ENCODE results near the gene TMEM86B. TPM values are rescaled to one million over a fixed set of nuclear protein-coding genes. Genes with fewer than 3 reads are reported as not detected.

Gene TMEM86B
- total and polyA plus RNA-seq, 2 donors (not counting 1 experiment from before 2014, with no cell fraction given), result 0.34 to 1.3 TPM

DNA sequence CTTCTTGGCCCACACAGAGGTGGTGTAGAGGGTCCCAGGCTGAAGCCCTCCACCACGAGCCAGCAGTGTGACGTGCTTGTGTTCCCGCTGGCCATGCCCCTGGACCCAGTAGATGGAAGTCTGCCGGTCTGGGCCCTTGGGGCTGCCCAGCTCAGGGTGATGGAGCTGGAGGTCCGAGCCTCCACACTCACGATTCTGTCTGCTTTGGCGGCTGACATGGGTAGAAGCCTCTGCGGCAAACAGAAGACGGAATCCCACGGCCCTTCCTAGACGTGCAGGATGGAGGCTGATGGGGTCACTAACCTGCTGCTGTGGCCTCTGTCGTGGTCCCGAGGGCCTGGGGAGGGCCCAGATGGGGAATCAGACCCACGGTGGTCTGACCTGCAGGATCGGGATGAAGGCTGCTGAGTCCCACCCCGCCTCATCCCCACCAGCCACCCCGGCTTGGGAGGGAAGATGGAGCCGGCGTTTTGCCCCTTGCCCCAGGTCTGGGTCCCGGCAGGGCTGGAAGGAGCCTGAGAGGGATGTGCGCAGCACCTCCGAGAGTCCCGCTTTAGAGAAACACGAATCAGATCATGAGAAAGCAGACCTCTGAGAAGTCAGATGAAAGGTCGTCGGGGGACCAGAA, 4.4 kb downstream of the TMEM86B start:
- H3K4me3 ChIP-seq (replicated peaks in 1 of 4; ENCODE audit: control extremely low read depth in 1 of 4, insufficient read depth in 1 of 4, low read depth in 3 of 4, low read length in 4 of 4), result no peak overlapping the region
- H2AFZ ChIP-seq (ENCODE audit: low read length), result no peak overlapping the region
- no peaks in the 10 kb centered on the region for H3K9me3 ChIP-seq (ENCODE audit: control insufficient read depth, insufficient read depth, low read depth, low read length)
- H3K9ac ChIP-seq (ENCODE audit: insufficient read depth, low read length), result no peak overlapping the region
- no peaks in the 10 kb centered on the region for H3K4me1 ChIP-seq (ENCODE audit: control insufficient read depth, extremely low read depth, insufficient read depth, low read length)
- H3K79me2 ChIP-seq (ENCODE audit: control insufficient read depth, insufficient read depth, low read length), result no peaks in the 10 kb centered on the region
- DNase-seq (ENCODE audit: low read depth in 2 of 2), result no peak
- H3K27me3 ChIP-seq (ENCODE audit: control insufficient read depth, insufficient read depth, low read length), result no peaks in the 10 kb centered on the region
- no peak overlapping the region for H3K4me2 ChIP-seq (ENCODE audit: extremely low read depth, insufficient read depth, low read length)
- TF ChIP-seq EZH2 (IDR thresholded peaks at IDR 0.05; ENCODE audit: low read length, missing control alignments) (no peak), CTCF (conservative IDR thresholded peaks at IDR 0.05 in 1 of 2, IDR thresholded peaks at IDR 0.05 in 1 of 2; ENCODE audit: low read depth in 1 of 2, low read length in 2 of 2) (no peak)
- no peaks in the 10 kb centered on the region for H4K20me1 ChIP-seq (ENCODE audit: control insufficient read depth, extremely low read depth, insufficient read depth, low read length)
- H3K36me3 ChIP-seq (ENCODE audit: control insufficient read depth, insufficient read depth, low read length), result peaks cover 10% of the 10 kb centered on the region
- no peak overlapping the region for H3K27ac ChIP-seq (ENCODE audit: insufficient read depth, low read length)

DNA sequence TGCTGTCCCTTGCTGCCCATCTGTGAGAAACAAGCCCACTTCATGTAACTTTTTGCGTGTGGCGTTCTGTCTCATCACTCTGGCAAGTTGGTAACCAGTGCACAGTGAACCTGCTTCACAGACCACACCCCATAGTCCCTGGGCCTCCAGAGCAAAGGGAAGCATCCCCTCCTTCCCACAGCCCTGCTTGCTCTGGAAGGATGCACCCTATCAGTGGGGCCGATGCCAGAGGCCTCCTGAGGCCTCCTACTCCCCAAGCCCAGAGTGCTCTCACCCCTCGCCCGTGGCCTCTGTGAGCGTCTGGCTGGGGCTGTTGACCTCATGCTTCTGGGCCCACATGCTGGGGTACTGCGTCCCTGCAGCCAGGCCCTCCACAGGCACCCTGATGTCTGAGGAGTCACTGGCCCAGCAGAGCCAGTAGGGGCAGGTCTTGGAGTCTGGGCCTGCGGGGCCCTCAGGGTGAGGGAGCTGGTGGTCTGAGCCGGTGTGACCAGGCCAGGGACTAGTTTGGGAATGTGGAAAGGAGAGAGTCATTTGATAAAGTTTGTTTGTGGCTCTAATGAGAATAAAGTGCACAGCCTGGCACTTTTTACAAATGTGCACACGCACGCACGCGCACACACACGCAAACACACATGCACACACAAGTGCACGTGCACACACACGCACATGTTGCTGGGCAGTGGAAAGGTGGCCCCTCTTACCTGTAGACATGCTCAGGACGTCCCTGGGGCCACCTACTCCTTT, 5.1 kb downstream of the TMEM86B start:
- H3K36me3 ChIP-seq (ENCODE audit: control insufficient read depth, insufficient read depth, low read length), result peaks cover 8% of the 10 kb centered on the region
- H3K79me2 ChIP-seq (ENCODE audit: control insufficient read depth, insufficient read depth, low read length), result no peaks in the 10 kb centered on the region
- H3K4me1 ChIP-seq (ENCODE audit: control insufficient read depth, extremely low read depth, insufficient read depth, low read length), result no peaks in the 10 kb centered on the region
- H3K27ac ChIP-seq (ENCODE audit: insufficient read depth, low read length), result no peak overlapping the region
- no peaks in the 10 kb centered on the region for H4K20me1 ChIP-seq (ENCODE audit: control insufficient read depth, extremely low read depth, insufficient read depth, low read length)
- H2AFZ ChIP-seq (ENCODE audit: low read length), result no peak overlapping the region
- H3K9ac ChIP-seq (ENCODE audit: insufficient read depth, low read length), result no peak overlapping the region
- no peaks in the 10 kb centered on the region for H3K27me3 ChIP-seq (ENCODE audit: control insufficient read depth, insufficient read depth, low read length)
- H3K9me3 ChIP-seq (ENCODE audit: control insufficient read depth, insufficient read depth, low read depth, low read length), result no peaks in the 10 kb centered on the region
- DNase-seq (ENCODE audit: low read depth in 2 of 2), result no peak
- TF ChIP-seq EZH2 (IDR thresholded peaks at IDR 0.05; ENCODE audit: low read length, missing control alignments) (no peak), CTCF (conservative IDR thresholded peaks at IDR 0.05 in 1 of 2, IDR thresholded peaks at IDR 0.05 in 1 of 2; ENCODE audit: low read depth in 1 of 2, low read length in 2 of 2) (no peak)
- no peak overlapping the region for H3K4me2 ChIP-seq (ENCODE audit: extremely low read depth, insufficient read depth, low read length)
- H3K4me3 ChIP-seq (replicated peaks in 1 of 4; ENCODE audit: control extremely low read depth in 1 of 4, insufficient read depth in 1 of 4, low read depth in 3 of 4, low read length in 4 of 4), result no peak overlapping the region

- Histone ChIP-seq H3K9ac (ENCODE audit: insufficient read depth, low read length) (no peak overlapping the region), H4K20me1 (ENCODE audit: control insufficient read depth, extremely low read depth, insufficient read depth, low read length) (no peaks in the 10 kb centered on the region), H3K4me1 (ENCODE audit: control insufficient read depth, extremely low read depth, insufficient read depth, low read length) (peaks cover 6% of the 10 kb centered on the region), H3K4me2 (ENCODE audit: extremely low read depth, insufficient read depth, low read length) (no peak overlapping the region), H2AFZ (ENCODE audit: low read length) (no peak overlapping the region), H3K27me3 (ENCODE audit: control insufficient read depth, insufficient read depth, low read length) (no peaks in the 10 kb centered on the region), H3K4me3 (replicated peaks in 1 of 4; ENCODE audit: control extremely low read depth in 1 of 4, insufficient read depth in 1 of 4, low read depth in 3 of 4, low read length in 4 of 4) (no peak overlapping the region), H3K27ac (ENCODE audit: insufficient read depth, low read length) (no peak overlapping the region), H3K36me3 (ENCODE audit: control insufficient read depth, insufficient read depth, low read length) (no peaks in the 10 kb centered on the region), H3K79me2 (ENCODE audit: control insufficient read depth, insufficient read depth, low read length) (no peaks in the 10 kb centered on the region), H3K9me3 (ENCODE audit: control insufficient read depth, insufficient read depth, low read depth, low read length) (no peaks in the 10 kb centered on the region)
- no peak for TF ChIP-seq EZH2 (IDR thresholded peaks at IDR 0.05; ENCODE audit: low read length, missing control alignments)
- no peak for DNase-seq (ENCODE audit: low read depth in 2 of 2)
These were observed 8.0 kb downstream of the TMEM86B start for GRCh38 chr19:55220525-55220924.

All from fibroblast of lung (primary cell).